IPS DF 6.9 (cell line): ENCODE measurements around the gene LILRA1.
"Not testable (repeated sequence)": the region's sequence is repeated elsewhere in the genome, so short reads cannot be mapped to it uniquely, and the experiment has no call there.

Experiments
- DNase-seq: peaks from one replicate; pipeline ENCODE4 v3.0.0-alpha.2; 2013; ENCODE audit warnings: low read depth, low spot score
- H3K27ac ChIP-seq: one replicate; pipeline ENCODE4 v1.5.1; 2013; ENCODE audit warnings: low read length, control low read depth
- H3K27me3 ChIP-seq: 2 replicates; pipeline ENCODE4 v1.6.1; 2013; ENCODE audit warnings: mild to moderate bottlenecking, low read length; ENCODE audit not compliant: control insufficient read depth, insufficient read depth
- H3K36me3 ChIP-seq: 2 replicates; pipeline ENCODE4 v1.6.1; 2013; ENCODE audit warnings: low read length; ENCODE audit not compliant: control insufficient read depth, insufficient read depth
- H3K4me1 ChIP-seq: 2 replicates; pipeline ENCODE4 v1.6.1; 2013; ENCODE audit warnings: low read length; ENCODE audit not compliant: control insufficient read depth, insufficient read depth
- H3K4me3 ChIP-seq: 2 replicates; pipeline ENCODE4 v1.5.1; 2013; ENCODE audit warnings: mild to moderate bottlenecking, low read length
- H3K9me3 ChIP-seq: 2 replicates; pipeline ENCODE4 v1.6.1; 2013; ENCODE audit warnings: low read length, inconsistent platforms; ENCODE audit not compliant: control insufficient read depth, insufficient read depth
- WGBS: extraction: QIAGEN DNeasy Blood & Tissue Kit; methylation state at CpG from one replicate; pipeline ENCODE4 v1.1.7; 2013; ENCODE audit warnings: mixed read lengths, missing lambda C conversion rate; ENCODE audit not compliant: insufficient read length, insufficient coverage; 5-methylcytosine and 5-hydroxymethylcytosine counted together

LILRA1 gene

DNA sequence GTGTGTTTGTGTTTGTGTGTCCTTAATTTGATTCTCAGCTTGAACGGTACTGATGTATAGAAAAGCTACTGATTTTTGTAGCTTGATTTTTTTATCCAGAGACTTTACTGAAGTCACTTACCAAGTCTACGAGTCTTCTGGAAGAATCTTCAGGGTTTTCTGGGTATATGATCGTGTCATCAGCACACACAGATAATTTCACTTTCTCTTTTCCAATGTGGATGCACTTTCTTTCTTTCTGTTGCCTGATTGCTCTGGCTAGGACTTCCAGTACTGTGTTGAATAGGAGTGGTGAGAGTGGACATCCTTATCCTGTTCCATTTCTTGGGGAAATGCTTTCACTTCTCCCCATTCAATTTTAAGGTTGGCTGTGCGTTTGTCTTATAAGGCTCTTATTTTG lies 29.0 kb downstream of the LILRA1 start:
- Histone ChIP-seq H3K9me3 (peaks cover 2% of the 10 kb centered on the region), H3K27me3 (no peaks in the 10 kb centered on the region), H3K27ac (no peak overlapping the region), H3K4me3 (no peak overlapping the region), H3K4me1 (no peaks in the 10 kb centered on the region), H3K36me3 (no peaks in the 10 kb centered on the region)
- WGBS, result no CpG with 5 or more reads among the region's 4 CpGs
- DNase-seq, result no peak

DNA sequence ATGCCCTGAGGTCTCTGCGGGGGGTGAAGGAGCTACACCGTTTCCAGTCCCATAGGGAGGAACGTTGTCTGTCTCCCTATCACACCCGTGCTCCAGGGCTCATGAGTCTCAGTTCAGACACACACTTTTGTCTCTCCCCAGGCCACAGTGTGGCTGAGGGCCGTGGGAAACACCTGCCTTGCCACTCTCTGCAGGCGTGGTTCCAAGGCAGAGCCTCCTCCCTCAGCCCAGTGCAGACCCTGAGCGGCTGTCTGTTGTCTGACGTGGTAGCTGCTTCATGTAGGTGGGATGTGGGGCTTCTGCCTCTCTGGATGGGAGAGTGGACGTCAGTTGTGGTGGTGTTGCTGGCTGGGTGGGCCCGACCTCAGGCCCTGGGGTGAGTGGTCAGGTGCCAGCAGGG lies 30.8 kb downstream of the LILRA1 start:
- H3K4me3 ChIP-seq, DNase-seq, H3K27me3 ChIP-seq, H3K9me3 ChIP-seq, H3K36me3 ChIP-seq, H3K27ac ChIP-seq, H3K4me1 ChIP-seq: not testable (repeated sequence)
- WGBS, result no CpG with 5 or more reads among the region's 10 CpGs

DNA sequence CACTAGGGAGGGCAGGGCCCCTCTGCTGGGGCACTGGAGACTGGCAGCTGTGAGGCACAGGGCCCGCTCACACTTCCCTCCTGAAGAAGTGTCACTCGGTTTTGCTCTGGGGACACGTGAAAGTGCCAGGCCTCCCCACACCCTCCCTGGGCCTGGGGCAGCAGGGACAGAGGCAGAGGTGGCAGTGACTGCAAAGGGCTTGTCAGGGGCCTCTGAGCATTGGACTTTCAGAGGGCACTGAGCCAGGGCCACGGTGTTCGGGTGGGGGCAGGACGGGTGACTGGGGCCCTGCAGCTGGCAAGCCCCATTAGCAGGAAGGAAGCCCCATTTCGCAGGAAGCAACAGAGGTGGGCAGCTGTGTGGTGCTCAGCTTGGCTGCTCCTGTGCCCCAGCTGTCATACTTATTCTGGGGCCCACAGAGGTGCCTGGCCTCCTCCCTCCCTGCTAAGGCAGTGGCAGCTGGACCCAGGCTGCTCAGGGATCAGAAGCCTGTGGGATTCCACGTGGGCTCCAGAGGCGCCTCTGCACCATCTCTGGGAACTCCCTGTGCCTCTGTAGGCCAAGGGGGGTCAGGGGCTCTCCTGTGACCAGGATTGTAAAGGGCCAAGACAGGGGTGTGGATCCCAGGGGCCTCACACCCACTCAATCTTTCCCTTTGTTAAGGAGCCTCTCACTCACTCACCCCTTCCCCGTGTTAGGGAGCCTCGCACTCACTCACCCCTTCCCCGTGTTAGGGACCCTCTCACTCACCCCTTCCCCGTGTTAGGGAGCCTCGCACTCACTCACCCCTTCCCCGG lies 31.7 kb downstream of the LILRA1 start:
- not testable (repeated sequence) for DNase-seq, H3K4me3 ChIP-seq, H3K9me3 ChIP-seq, H3K4me1 ChIP-seq, H3K27ac ChIP-seq, H3K36me3 ChIP-seq, H3K27me3 ChIP-seq
- WGBS, result no CpG with 5 or more reads among the region's 15 CpGs

DNA sequence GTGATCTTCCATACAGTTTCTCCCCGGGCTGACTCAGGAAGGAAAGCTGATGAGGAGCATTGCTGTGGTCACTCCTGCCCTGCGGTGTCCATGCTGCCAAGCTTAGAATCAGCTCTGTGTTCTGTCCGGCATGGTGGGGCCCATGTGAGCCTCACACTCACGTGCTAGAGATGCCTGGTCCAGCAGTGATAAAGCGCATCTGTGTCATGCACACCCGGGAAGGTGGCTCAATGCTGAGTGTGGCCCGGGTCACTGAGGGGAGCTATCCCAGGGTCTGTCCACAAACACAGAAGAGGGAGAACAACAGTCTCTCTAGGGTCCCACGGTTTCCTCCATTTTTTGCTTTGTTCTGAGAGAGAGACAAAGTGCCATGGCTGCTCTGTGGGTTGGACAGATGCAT lies 33.3 kb downstream of the LILRA1 start:
- no peak overlapping the region for H3K4me3 ChIP-seq
- no CpG with 5 or more reads among the region's 8 CpGs for WGBS
- DNase-seq, result no peak
- H3K9me3 ChIP-seq, result peaks cover 7% of the 10 kb centered on the region
- H3K4me1 ChIP-seq, result no peaks in the 10 kb centered on the region
- no peaks in the 10 kb centered on the region for H3K27me3 ChIP-seq
- H3K27ac ChIP-seq, result no peak overlapping the region
- no peaks in the 10 kb centered on the region for H3K36me3 ChIP-seq

DNA sequence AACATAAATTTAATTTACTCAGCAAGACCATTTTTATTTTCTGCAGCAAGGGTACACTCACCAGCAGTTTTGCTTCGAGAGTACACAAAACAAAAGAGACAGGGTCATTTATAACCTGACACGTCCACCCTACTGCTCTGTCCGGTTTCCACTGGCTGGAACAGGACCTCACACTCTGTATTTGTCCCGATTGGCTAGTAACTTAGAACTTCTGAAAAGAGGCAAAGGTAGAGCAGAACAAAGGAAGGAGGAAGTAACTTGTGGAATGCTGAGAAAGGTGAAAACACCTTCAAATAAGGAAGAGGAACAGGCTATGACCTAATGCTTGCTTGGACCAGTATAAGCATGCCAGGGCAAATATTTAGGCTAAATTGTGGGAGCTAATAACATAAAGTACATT lies 34.5 kb downstream of the LILRA1 start:
- not testable (repeated sequence) for H3K4me3 ChIP-seq, H3K4me1 ChIP-seq, H3K9me3 ChIP-seq, H3K27ac ChIP-seq, H3K36me3 ChIP-seq, DNase-seq, H3K27me3 ChIP-seq
- no CpG with 5 or more reads among the region's 4 CpGs for WGBS

DNA sequence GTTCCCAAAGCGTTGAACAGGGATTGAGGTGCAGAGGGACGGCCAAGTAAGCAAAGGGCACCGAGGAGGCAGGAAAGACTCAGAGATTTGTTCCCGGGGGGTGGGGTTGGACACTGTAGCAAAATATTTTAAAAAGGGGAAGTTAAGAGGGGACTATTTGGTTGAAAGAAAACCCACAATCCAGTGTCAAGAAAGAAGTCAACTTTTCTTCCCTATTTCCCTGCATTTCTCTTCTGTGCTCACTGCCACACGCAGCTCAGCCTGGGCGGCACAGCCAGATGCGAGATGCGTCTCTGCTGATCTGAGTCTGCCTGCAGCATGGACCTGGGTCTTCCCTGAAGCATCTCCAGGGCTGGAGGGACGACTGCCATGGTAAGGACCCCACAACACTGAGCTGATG lies 36.8 kb downstream of the LILRA1 start, which contains the start of gene LILRB1:
Gene LILRB1 (plus strand): TSS at position 223 of the 400 bp plus-strand sequence. CDS start 590 bp downstream, outside the sequence.
- DNase-seq, H3K27me3 ChIP-seq, H3K4me1 ChIP-seq: not testable (repeated sequence)

DNA sequence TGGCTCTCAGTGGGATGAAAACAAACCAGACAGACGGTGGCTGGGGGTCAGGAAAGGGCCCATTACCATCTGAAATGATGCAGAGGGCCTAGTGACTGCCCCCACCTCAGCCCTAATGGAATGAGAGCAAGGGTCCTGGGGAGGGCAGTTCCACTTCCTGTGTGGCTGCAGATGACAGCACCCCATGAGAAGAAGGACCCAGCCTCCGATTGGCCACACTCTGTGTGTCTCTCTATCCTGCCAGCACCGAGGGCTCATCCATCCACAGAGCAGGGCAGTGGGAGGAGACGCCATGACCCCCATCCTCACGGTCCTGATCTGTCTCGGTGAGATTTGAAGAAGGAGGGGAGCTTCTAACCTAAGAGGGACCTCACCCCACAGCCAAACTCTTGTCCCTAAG lies 37.4 kb downstream of the LILRA1 start:
- Histone ChIP-seq H3K27me3 (no peaks in the 10 kb centered on the region), H3K9me3 (peaks cover 10% of the 10 kb centered on the region), H3K27ac (no peak overlapping the region), H3K4me1 (no peaks in the 10 kb centered on the region; the same call in 1 of the 2 replicates), H3K4me3 (no peak overlapping the region), H3K36me3 (no peaks in the 10 kb centered on the region)
- no CpG with 5 or more reads among the region's 6 CpGs for WGBS
- DNase-seq, result no peak

More for the DNA sequence above, 36.8 kb downstream of the LILRA1 start, which contains the start of gene LILRB1:
- H3K4me3 ChIP-seq, H3K9me3 ChIP-seq, H3K36me3 ChIP-seq, H3K27ac ChIP-seq: not testable (repeated sequence)
- WGBS, result no CpG with 5 or more reads among the region's 9 CpGs

DNA sequence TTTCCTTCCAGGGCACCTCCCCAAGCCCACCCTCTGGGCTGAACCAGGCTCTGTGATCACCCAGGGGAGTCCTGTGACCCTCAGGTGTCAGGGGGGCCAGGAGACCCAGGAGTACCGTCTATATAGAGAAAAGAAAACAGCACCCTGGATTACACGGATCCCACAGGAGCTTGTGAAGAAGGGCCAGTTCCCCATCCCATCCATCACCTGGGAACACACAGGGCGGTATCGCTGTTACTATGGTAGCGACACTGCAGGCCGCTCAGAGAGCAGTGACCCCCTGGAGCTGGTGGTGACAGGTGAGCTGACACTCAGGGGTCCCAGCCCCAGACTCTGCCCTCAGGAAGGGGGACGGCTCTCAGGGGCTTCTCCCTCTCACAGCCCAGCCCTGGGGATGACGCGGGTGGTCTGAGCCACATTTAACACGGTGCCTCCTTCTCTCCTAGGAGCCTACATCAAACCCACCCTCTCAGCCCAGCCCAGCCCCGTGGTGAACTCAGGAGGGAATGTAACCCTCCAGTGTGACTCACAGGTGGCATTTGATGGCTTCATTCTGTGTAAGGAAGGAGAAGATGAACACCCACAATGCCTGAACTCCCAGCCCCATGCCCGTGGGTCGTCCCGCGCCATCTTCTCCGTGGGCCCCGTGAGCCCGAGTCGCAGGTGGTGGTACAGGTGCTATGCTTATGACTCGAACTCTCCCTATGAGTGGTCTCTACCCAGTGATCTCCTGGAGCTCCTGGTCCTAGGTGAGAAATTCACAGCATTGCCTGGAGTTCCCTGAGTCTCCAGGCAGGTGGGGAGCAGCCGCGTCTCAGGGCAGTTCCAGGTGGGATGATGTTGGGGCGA lies 38.3 kb downstream of the LILRA1 start:
- not testable (repeated sequence) for H3K36me3 ChIP-seq, H3K9me3 ChIP-seq, H3K27ac ChIP-seq, DNase-seq, H3K4me3 ChIP-seq, H3K4me1 ChIP-seq, H3K27me3 ChIP-seq
- WGBS, result no CpG with 5 or more reads among the region's 23 CpGs

DNA sequence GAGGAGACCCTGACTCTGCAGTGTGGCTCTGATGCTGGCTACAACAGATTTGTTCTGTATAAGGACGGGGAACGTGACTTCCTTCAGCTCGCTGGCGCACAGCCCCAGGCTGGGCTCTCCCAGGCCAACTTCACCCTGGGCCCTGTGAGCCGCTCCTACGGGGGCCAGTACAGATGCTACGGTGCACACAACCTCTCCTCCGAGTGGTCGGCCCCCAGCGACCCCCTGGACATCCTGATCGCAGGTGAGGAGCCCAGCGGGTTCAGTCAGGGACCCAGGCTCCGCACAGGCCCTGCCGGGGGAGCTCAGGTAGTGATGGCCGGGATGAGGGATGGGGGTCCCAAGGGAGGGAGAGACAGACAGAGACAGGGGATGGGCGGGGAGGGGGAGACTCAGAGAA lies 39.1 kb downstream of the LILRA1 start:
- H3K27ac ChIP-seq, H3K4me3 ChIP-seq, H3K36me3 ChIP-seq, H3K27me3 ChIP-seq, H3K4me1 ChIP-seq, H3K9me3 ChIP-seq, DNase-seq: not testable (repeated sequence)
- WGBS, result no CpG with 5 or more reads among the region's 16 CpGs

DNA sequence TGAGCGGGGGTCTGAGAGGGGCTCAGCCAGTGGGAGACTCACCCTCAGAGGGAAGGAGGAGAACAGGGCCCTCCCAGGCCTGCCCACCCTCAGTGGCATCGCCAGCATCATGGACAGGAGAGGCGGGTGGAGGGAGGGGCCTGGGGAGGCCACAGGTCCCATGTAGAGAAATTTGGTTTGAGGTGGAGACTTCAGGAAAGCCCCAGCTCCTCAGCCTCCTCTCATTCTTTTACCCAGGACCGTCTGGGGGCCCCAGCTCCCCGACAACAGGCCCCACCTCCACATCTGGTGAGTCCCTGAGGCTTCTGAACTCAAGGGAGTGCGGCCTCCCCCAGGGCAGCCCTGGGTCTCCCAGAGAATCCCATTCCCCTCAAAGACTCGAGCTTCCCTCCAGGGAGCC lies 40.0 kb downstream of the LILRA1 start:
- H3K4me3 ChIP-seq, result no peak overlapping the region
- no peaks in the 10 kb centered on the region for H3K27me3 ChIP-seq
- no peak for DNase-seq
- H3K27ac ChIP-seq, result no peak overlapping the region
- no CpG with 5 or more reads among the region's 7 CpGs for WGBS
- H3K36me3 ChIP-seq, result no peaks in the 10 kb centered on the region
- no peaks in the 10 kb centered on the region; the same call in 1 of the 2 replicates for H3K4me1 ChIP-seq
- H3K9me3 ChIP-seq, result peaks cover 8% of the 10 kb centered on the region
